Measurements from ENCODE around the gene PAWR. TPM values are rescaled to one million over a fixed set of nuclear protein-coding genes. Genes with fewer than 3 reads are reported as not detected.

PAWR gene
- total RNA-seq, 1 experiment from 2014 or later, result 176 TPM

DNA sequence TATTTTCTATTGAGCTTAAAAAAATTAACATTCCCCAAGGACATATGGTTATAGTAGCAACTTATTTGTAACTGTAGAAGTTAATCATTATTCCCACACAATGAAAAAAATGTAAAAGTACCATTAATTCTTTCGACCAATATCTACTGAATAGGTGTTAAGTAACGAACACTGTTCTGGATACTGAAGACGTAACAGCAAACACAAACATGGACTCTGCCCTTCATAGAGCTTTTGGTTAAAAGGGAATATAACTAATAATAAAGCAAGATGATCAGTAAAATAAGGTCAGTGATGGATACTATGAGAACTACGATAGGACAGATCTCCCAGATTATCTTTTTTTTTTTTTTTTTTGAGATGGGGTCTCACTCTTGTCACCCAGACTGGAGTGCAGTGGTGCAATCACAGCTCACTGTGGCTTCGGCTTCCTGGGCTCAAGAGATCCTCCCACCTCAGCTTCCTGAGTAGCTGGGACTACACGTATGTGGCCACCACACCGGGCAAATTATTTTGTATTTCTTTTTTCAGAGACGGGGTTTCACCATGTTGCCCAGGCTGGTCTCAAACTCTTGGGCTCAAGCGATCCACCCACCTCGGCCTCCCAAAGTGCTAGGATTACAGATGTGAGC is 93.9 kb downstream of the PAWR start:
- Histone ChIP-seq H2BK20ac (ENCODE audit: low read depth, low read length, poor library complexity, severe bottlenecking) (no peak overlapping the region), H4K91ac (ENCODE audit: insufficient read length, low read depth, low read length) (no peak overlapping the region), H3T11ph (ENCODE audit: low read length) (no peak overlapping the region), H2BK5ac (ENCODE audit: insufficient read length, low read length) (no peak overlapping the region), H3K14ac (ENCODE audit: insufficient read depth, low read length) (no peak overlapping the region), H3K79me2 (ENCODE audit: insufficient read depth, low read length) (peaks cover 6% of the 10 kb centered on the region; the same call in 1 of the 2 replicates), H2BK12ac (ENCODE audit: insufficient read length, low read depth, low read length) (no peak overlapping the region), H3K79me1 (ENCODE audit: insufficient read depth, low read depth, low read length, poor library complexity, severe bottlenecking) (peaks cover 6% of the 10 kb centered on the region), H3K4me2 (ENCODE audit: insufficient read depth, insufficient read length, low read length) (no peak overlapping the region), H4K20me1 (ENCODE audit: control insufficient read depth, insufficient read depth, insufficient read length) (no peaks in the 10 kb centered on the region), H2BK15ac (ENCODE audit: low read depth, low read length) (no peak overlapping the region), H4K8ac (replicated peaks; ENCODE audit: insufficient read length, low read depth, low read length) (no peak overlapping the region), H3K23ac (ENCODE audit: insufficient read length, low read depth, low read length) (no peak overlapping the region), H2AFZ (ENCODE audit: low read length) (no peak overlapping the region), H3K56ac (ENCODE audit: insufficient read length, low read depth, low read length) (no peak overlapping the region), H4K5ac (ENCODE audit: insufficient read length, low read depth, low read length) (no peak overlapping the region), H3K4me1 (ENCODE audit: insufficient read depth, low read length) (no peaks in the 10 kb centered on the region), H3K9me3 (ENCODE audit: control insufficient read depth, low read depth, low read length) (no peaks in the 10 kb centered on the region), H3K27ac (ENCODE audit: insufficient read length, low read depth, low read length) (no peak overlapping the region), H3K23me2 (ENCODE audit: insufficient read length, low read depth, low read length, poor library complexity, severe bottlenecking) (no peaks in the 10 kb centered on the region), H2BK120ac (ENCODE audit: low read depth, low read length, poor library complexity, severe bottlenecking) (no peak overlapping the region), H3K18ac (ENCODE audit: insufficient read length, low read depth, low read length) (no peak overlapping the region), H3K9ac (ENCODE audit: extremely low read depth, insufficient read length, low read length) (no peak overlapping the region), H3K27me3 (ENCODE audit: insufficient read depth, low read length) (no peaks in the 10 kb centered on the region), H2AK5ac (ENCODE audit: insufficient read length, low read length) (no peak overlapping the region), H3K4ac (ENCODE audit: low read depth, low read length) (no peak overlapping the region)
- Mint-ChIP-seq H3K4me1 (peaks cover 5 to 8% of the 10 kb centered on the region in 2 experiments), H3K27me3 (ENCODE audit: low read depth) (no peaks in the 10 kb centered on the region), H3K4me3 (no peak overlapping the region), H3K9me3 (no peaks in the 10 kb centered on the region), H3K36me3 (ENCODE audit: insufficient read depth in 1 of 3, low read depth in 3 of 3) (peaks cover 4 to 29% (median 19%) of the 10 kb centered on the region in 3 experiments; a peak in 6 of 7 replicates), H3K27ac (peak overlapping the region; percentile 52 to 93 (median 53); a peak in 3 of 7 replicates)
- WGBS (ENCODE audit: extremely low coverage, insufficient read length, low lambda C conversion rate), result no CpG with 5 or more reads among the region's 10 CpGs
- DNase-seq, result no peak
- no peak for TF ChIP-seq CTCF (conservative IDR thresholded peaks at IDR 0.05)
